Measurements from ENCODE around the gene DHDH. TPM values are rescaled to one million over a fixed set of nuclear protein-coding genes. Genes with fewer than 3 reads are reported as not detected.

Gene DHDH
- total and polyA plus RNA-seq, 2 of the 13 experiments (the other 11 are each of a cell fraction or from before 2014, with no cell fraction given) = 0.13 to 0.91 TPM

GRCh38 chr19:48933382-48933932, at the start of gene DHDH (continued):
- TF ChIP-seq ZNF780A (CRISPR knock-in tag; IDR thresholded peaks at IDR 0.05) (no peak), NFYC (CRISPR knock-in tag; IDR thresholded peaks at IDR 0.05) (peak; percentile 35; the same call in 1 of the 2 replicates), MEIS2 (CRISPR knock-in tag; IDR thresholded peaks at IDR 0.05) (0 out of 2 replicates have a peak, but pooled peaks have one; percentile 27), HOXA5 (CRISPR knock-in tag; IDR thresholded peaks at IDR 0.05) (peak; percentile 49; the same call in 1 of the 2 replicates), ZNF44 (CRISPR knock-in tag; IDR thresholded peaks at IDR 0.05) (0 out of 2 replicates have a peak, but pooled peaks have one; percentile 17), NR2F1 (CRISPR knock-in tag; IDR thresholded peaks at IDR 0.05) (no peak), TFDP1 (CRISPR knock-in tag; IDR thresholded peaks at IDR 0.05; ENCODE audit: borderline replicate concordance) (peak; percentile 47; the same call in 1 of the 2 replicates), CREM (IDR thresholded peaks at IDR 0.05) (peak; percentile 21; the same call in 1 of the 2 replicates), CREM (CRISPR knock-in tag; IDR thresholded peaks at IDR 0.05) (no peak), GABPA (IDR thresholded peaks at IDR 0.05; ENCODE audit: low read depth, low read length) (no peak), GABPA (CRISPR knock-in tag; IDR thresholded peaks at IDR 0.05; ENCODE audit: low read depth) (peak; percentile 20; the same call in 1 of the 2 replicates), POLR2A (IDR thresholded peaks at IDR 0.05; ENCODE audit: insufficient read depth in 1 of 2, low read depth in 2 of 2, low read length in 2 of 2) (peak in 1 of 2 experiments; percentile 72; a peak in 2 of 4 replicates), MXD3 (CRISPR knock-in tag; IDR thresholded peaks at IDR 0.05) (no peak), ZNF564 (CRISPR knock-in tag; IDR thresholded peaks at IDR 0.05) (no peak), DRAP1 (CRISPR knock-in tag; IDR thresholded peaks at IDR 0.05) (peak; percentile 63), RXRA (CRISPR knock-in tag; IDR thresholded peaks at IDR 0.05) (0 out of 2 replicates have a peak, but pooled peaks have one; percentile 23), ZNF276 (CRISPR knock-in tag; IDR thresholded peaks at IDR 0.05; ENCODE audit: low read depth) (0 out of 2 replicates have a peak, but pooled peaks have one; percentile 24), MAX (IDR thresholded peaks at IDR 0.05) (peak; percentile 37; the same call in 1 of the 2 replicates), HMGXB4 (CRISPR knock-in tag; IDR thresholded peaks at IDR 0.05; ENCODE audit: borderline replicate concordance in 1 of 2, low read depth in 1 of 2) (no peak), NFKBIZ (CRISPR knock-in tag; IDR thresholded peaks at IDR 0.05) (0 out of 2 replicates have a peak, but pooled peaks have one; percentile 34)
